Mesenchymal stem cell (in vitro differentiated cells and primary cell): Measurements from ENCODE around the gene PBX2.

Experiments
- DNase-seq: peaks from one replicate; pipeline ENCODE4 v3.0.0-alpha.2; 2013
- H2AFZ ChIP-seq: one replicate; pipeline ENCODE4 v1.6.1; 2013; ENCODE audit warnings: low read depth, mild to moderate bottlenecking, control low read depth, inconsistent platforms, low read length, moderate library complexity
- H2AK5ac ChIP-seq: 2 replicates; pipeline ENCODE4 v1.6.1; 2013; ENCODE audit warnings: low read length, moderate library complexity, mild to moderate bottlenecking, inconsistent platforms; ENCODE audit not compliant: severe bottlenecking
- H2BK120ac ChIP-seq: one replicate; pipeline ENCODE4 v1.6.1; 2013; ENCODE audit warnings: low read depth, mild to moderate bottlenecking, inconsistent platforms, low read length, moderate library complexity
- H2BK12ac ChIP-seq, 2 experiments: one replicate each; pipeline ENCODE4 v1.6.1; 2013; ENCODE audit warnings: inconsistent platforms in 2 of 2, low read length in 2 of 2, mild to moderate bottlenecking in 2 of 2, moderate library complexity in 2 of 2, control low read depth in 1 of 2
- H2BK15ac ChIP-seq: one replicate; pipeline ENCODE4 v1.6.1; 2013; ENCODE audit warnings: mild to moderate bottlenecking, low read depth, inconsistent platforms; ENCODE audit not compliant: poor library complexity, severe bottlenecking
- H2BK5ac ChIP-seq: 2 replicates; pipeline ENCODE4 v1.6.1; 2013; ENCODE audit warnings: low read depth, mild to moderate bottlenecking, low read length, control low read depth, inconsistent platforms; ENCODE audit not compliant: poor library complexity, severe bottlenecking
- H3K14ac ChIP-seq, 2 experiments: one replicate each; pipeline ENCODE4 v1.6.1; 2013; ENCODE audit warnings: inconsistent platforms in 2 of 2, low read length in 2 of 2, control low read depth in 1 of 2, mild to moderate bottlenecking in 1 of 2, moderate library complexity in 1 of 2
- H3K18ac ChIP-seq, 2 experiments: one replicate each; pipeline ENCODE4 v1.6.1; 2013; ENCODE audit warnings: inconsistent platforms in 2 of 2, low read length in 2 of 2, control low read depth in 1 of 2, low read depth in 1 of 2, mild to moderate bottlenecking in 1 of 2
- H3K23ac ChIP-seq, 2 experiments: one replicate each; pipeline ENCODE4 v1.6.1; 2013; ENCODE audit warnings: inconsistent platforms in 2 of 2, low read length in 2 of 2, mild to moderate bottlenecking in 2 of 2, moderate library complexity in 2 of 2, control low read depth in 1 of 2
- H3K27ac ChIP-seq: 2 replicates; pipeline ENCODE4 v1.5.1; 2013; ENCODE audit warnings: mild to moderate bottlenecking, moderate library complexity, low read length, control low read depth, inconsistent platforms; ENCODE audit not compliant: poor library complexity, severe bottlenecking
- H3K27me3 ChIP-seq, 2 experiments: 2 replicates each; pipeline versions ENCODE4 v1.6.1 to v1.7.0; 2013; ENCODE audit warnings: low read length in 2 of 2, mild to moderate bottlenecking in 2 of 2, moderate library complexity in 2 of 2, control low read depth in 1 of 2, inconsistent platforms in 1 of 2; ENCODE audit not compliant: control insufficient read depth in 1 of 2, insufficient read depth in 1 of 2
- H3K36me3 ChIP-seq, 2 experiments: 2 replicates each; pipeline versions ENCODE4 v1.6.1 to v1.7.0; 2013; ENCODE audit warnings: low read length in 2 of 2, control low read depth in 1 of 2, inconsistent platforms in 1 of 2, low read depth in 1 of 2, mild to moderate bottlenecking in 1 of 2; ENCODE audit not compliant: insufficient read depth in 2 of 2, control insufficient read depth in 1 of 2
- H3K4ac ChIP-seq, 2 experiments: one replicate each; pipeline ENCODE4 v1.6.1; 2013; ENCODE audit warnings: inconsistent platforms in 2 of 2, low read length in 2 of 2, mild to moderate bottlenecking in 2 of 2, moderate library complexity in 2 of 2, control low read depth in 1 of 2, low read depth in 1 of 2
- H3K4me1 ChIP-seq: 2 replicates; pipeline ENCODE4 v1.6.1; 2013; ENCODE audit warnings: low read depth, low read length, control low read depth; ENCODE audit not compliant: control insufficient read depth, insufficient read depth
- H3K4me2 ChIP-seq: 2 replicates; pipeline ENCODE4 v1.6.1; 2013; ENCODE audit warnings: low read length, mild to moderate bottlenecking, inconsistent platforms; ENCODE audit not compliant: poor library complexity, severe bottlenecking
- H3K4me3 ChIP-seq, 2 experiments: 2 replicates each; pipeline versions ENCODE4 v1.5.1 to v1.7.0; 2013; ENCODE audit warnings: low read length in 2 of 2, mild to moderate bottlenecking in 2 of 2, control low read depth in 1 of 2, low read depth in 1 of 2; ENCODE audit not compliant: insufficient read depth in 1 of 2
- H3K79me1 ChIP-seq: replicated peaks from 2 replicates; pipeline ENCODE4 v1.6.1; 2013; ENCODE audit warnings: mild to moderate bottlenecking, control low read depth, low read length, inconsistent platforms; ENCODE audit not compliant: poor library complexity, severe bottlenecking
- H3K9ac ChIP-seq: 2 replicates; pipeline ENCODE4 v1.7.0; 2013; ENCODE audit warnings: mild to moderate bottlenecking, low read length, moderate library complexity
- H3K9me3 ChIP-seq: 2 replicates; pipeline ENCODE4 v1.7.0; 2013; ENCODE audit warnings: mild to moderate bottlenecking, low read length; ENCODE audit not compliant: control insufficient read depth
- H4K8ac ChIP-seq: one replicate; pipeline ENCODE4 v1.6.1; 2013; ENCODE audit warnings: inconsistent platforms, mild to moderate bottlenecking, low read length, moderate library complexity
- H4K91ac ChIP-seq: one replicate; pipeline ENCODE4 v1.6.1; 2013; ENCODE audit warnings: mild to moderate bottlenecking, low read length, inconsistent platforms
- WGBS: methylation state at CpG from one replicate; pipeline ENCODE4 v1.1.7; 2013; ENCODE audit warnings: mixed read lengths; 5-methylcytosine and 5-hydroxymethylcytosine counted together

PBX2 gene

DNA sequence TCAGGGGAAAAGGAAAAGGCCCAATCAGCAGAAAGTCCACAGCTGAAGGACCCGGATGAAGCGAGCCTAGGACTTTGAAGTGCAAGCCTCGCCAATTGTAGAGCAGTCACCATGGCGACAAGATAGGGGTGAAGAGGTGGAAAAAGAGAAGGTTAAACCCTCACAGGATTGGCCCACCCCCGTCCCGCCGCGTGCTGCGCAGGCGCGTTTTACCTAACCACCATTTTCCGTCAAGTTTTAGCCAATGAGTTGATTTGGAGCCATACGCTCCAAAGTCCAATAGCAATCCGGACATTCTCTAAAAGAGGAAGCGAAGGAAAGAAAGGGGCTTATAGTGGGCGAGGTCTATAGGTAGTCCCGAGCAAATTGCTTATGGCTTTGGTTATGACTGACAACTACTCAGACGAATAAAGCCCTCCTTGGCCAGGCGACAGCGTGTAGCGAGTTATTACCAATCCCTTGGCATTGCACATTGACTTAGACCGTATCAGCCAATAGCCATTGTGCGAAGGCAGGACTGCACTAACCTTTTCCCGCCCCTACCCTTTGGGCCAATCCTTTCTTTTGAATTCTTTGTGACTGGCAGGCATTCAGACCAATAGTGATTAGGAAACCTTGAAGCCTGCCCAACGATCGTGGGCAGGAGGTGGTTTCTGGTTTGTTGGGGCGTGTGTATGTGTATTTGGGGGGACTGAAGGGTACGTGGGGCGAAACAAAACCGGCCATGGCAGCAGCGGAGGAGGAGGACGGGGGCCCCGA lies 12.0 kb downstream of the PBX2 start, which contains the start of gene RNF5:
RNF5 (plus strand) TSS at position 618 of the 759 bp plus-strand sequence; CDS start at position 725, 107 bp downstream.
- Histone ChIP-seq H3K27ac (peak within 1 kb of the TSS; percentile 99), H3K23ac (no peak within 1 kb of the TSS), H2BK12ac (peak within 1 kb of the TSS in 1 of 2 experiments; percentile 3), H3K27me3 (no peaks in the 10 kb centered on the region), H2AFZ (no peak within 1 kb of the TSS), H4K91ac (peak within 1 kb of the TSS; percentile 70), H3K4me3 (peak within 1 kb of the TSS; percentile 63 to 99), H3K36me3 (peaks cover 29 to 30% of the 10 kb centered on the region in 2 experiments), H3K9ac (peak within 1 kb of the TSS; percentile 92), H2AK5ac (peak within 1 kb of the TSS; percentile 55), H2BK120ac (peak within 1 kb of the TSS; percentile 42), H3K4ac (peak within 1 kb of the TSS in 1 of 2 experiments; percentile 77), H2BK5ac (no peak within 1 kb of the TSS), H3K4me1 (peaks cover 19% of the 10 kb centered on the region), H3K79me1 (peaks cover 41% of the 10 kb centered on the region), H2BK15ac (peak within 1 kb of the TSS; percentile 54), H3K4me2 (peak within 1 kb of the TSS; percentile 85), H3K9me3 (no peaks in the 10 kb centered on the region), H4K8ac (peak within 1 kb of the TSS; percentile 94), H3K14ac (peak within 1 kb of the TSS in 1 of 2 experiments; percentile 5), H3K18ac (peak within 1 kb of the TSS; percentile 58 to 90)
- under 1% methylated on average over 31 of the region's 33 CpGs for WGBS
- peak; percentile 100 for DNase-seq

DNA sequence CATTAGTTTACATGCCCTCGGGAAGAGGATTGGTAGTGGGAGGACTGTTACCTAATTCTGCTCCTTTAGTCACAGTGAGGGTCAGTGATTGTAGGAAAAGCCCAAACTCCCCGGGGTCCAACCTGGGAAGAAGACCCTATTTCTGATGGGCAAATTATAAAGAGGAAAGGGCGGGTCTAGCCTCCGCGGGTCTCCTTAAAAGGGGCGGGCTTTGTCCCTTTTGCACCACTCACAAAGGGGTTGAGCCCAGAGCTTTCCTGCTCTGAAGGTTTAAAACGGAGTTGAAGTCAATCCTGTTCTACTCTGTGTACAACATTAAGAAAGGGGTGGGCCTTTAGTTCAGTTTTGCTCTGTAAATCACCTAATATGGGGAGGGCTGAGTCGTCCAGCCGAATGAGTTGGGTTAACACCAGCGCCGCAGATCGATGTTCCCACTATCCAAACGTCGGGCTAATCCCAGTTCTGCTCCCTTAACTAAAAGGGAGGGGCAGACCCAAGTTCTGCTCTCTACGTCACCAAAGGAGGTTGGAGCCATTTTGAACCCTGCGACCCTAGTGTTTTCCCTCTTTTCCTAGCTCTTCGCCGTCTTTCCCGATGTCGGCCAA lies 12.7 kb downstream of the PBX2 start:
- Histone ChIP-seq H2BK5ac (no peak overlapping the region), H3K27me3 (no peaks in the 10 kb centered on the region), H3K18ac (peak overlapping the region; percentile 58 to 90), H3K36me3 (peaks cover 22 to 23% of the 10 kb centered on the region in 2 experiments), H3K4ac (peak overlapping the region in 1 of 2 experiments; percentile 77), H3K14ac (no peak overlapping the region), H2BK15ac (peak overlapping the region; percentile 54), H3K27ac (peak overlapping the region; percentile 99), H2BK120ac (peak overlapping the region; percentile 42), H2AK5ac (peak overlapping the region; percentile 55), H3K79me1 (peaks cover 41% of the 10 kb centered on the region), H2BK12ac (no peak overlapping the region), H4K91ac (peak overlapping the region; percentile 70), H3K9me3 (no peaks in the 10 kb centered on the region), H3K4me3 (peak overlapping the region; percentile 39 to 99), H3K4me1 (peaks cover 20% of the 10 kb centered on the region), H3K23ac (no peak overlapping the region), H3K4me2 (peak overlapping the region; percentile 85), H3K9ac (peak overlapping the region; percentile 92), H4K8ac (peak overlapping the region; percentile 94), H2AFZ (no peak overlapping the region)
- under 1% methylated on average over 20 of the region's 20 CpGs for WGBS
- no peak for DNase-seq

DNA sequence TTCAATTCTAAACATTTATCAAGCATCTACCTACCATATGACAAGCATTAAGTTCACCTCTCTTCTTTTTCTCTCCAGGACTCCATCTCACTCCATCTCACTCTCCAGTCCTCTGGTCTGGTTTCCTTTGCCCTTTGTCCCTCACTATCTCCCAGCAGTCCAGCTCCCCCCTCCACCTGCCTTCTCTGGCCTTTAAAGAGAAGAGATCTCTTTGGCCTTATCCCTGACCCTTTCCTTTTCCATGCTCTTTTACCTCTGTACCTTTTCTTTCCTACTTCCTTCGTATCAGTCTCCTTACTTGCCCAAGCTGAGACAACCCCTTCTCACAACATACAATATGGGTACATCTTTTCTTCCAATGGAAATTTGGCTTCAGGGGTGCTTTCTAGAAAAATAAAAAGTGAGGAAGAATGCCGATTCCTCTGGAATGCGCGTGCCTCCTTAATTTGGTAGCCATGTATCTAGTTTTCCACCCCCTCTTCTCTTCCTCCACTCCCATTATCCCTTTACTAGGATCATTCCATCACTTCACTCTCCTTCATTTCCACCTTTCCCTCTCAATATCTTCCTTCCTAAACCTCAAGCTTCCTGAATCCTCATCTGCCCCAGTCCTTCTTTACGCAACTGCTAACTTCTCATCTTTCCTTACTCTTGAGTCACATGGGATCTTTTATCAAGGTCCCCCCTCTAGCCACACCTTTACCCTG lies 13.4 kb downstream of the PBX2 start:
- H4K91ac ChIP-seq, result peak overlapping the region; percentile 16
- H3K18ac ChIP-seq, result peak overlapping the region; percentile 58 to 90
- H3K27ac ChIP-seq, result peak overlapping the region; percentile 99
- peaks cover 36% of the 10 kb centered on the region for H3K79me1 ChIP-seq
- peaks cover 20% of the 10 kb centered on the region for H3K4me1 ChIP-seq
- no peak overlapping the region for H3K23ac ChIP-seq
- H2BK12ac ChIP-seq, result no peak overlapping the region
- H3K27me3 ChIP-seq, result no peaks in the 10 kb centered on the region
- H4K8ac ChIP-seq, result peak overlapping the region; percentile 94
- H3K36me3 ChIP-seq, result peaks cover 17 to 18% of the 10 kb centered on the region in 2 experiments
- 24% methylated on average over 5 of the region's 5 CpGs for WGBS
- H2AK5ac ChIP-seq, result peak overlapping the region; percentile 51
- H2AFZ ChIP-seq, result no peak overlapping the region
- H3K9ac ChIP-seq, result peak overlapping the region; percentile 92
- H2BK120ac ChIP-seq, result peak overlapping the region; percentile 36
- peak overlapping the region; percentile 85 for H3K4me2 ChIP-seq
- peak; percentile 84 for DNase-seq
- H3K9me3 ChIP-seq, result no peaks in the 10 kb centered on the region
- H3K4ac ChIP-seq, result peak overlapping the region; percentile 10 to 77
- no peak overlapping the region for H2BK5ac ChIP-seq
- no peak overlapping the region for H3K14ac ChIP-seq
- H3K4me3 ChIP-seq, result peak overlapping the region in 1 of 2 experiments; percentile 99
- no peak overlapping the region for H2BK15ac ChIP-seq
